Stimulated activated naive CD8-positive, alpha-beta T cell treated with anti-CD3 and anti-CD28 coated beads, Interleukin-15, amount 100 ng/mL, for 72 hours (primary cell): ENCODE results near the gene PACC1.

ENCODE experiments used
- ATAC-seq: fragments of 150-1000 bp; cut with Tn5 transposase; 2 replicates; pipeline ENCODE4 v1.10.0; 2021; ENCODE audit warnings: mild to moderate bottlenecking, moderate library complexity
- DNase-seq, 2 donors: peaks; one replicate each; pipeline ENCODE4 v3.0.0; 2021 to 2022
- H3K27ac Mint-ChIP-seq, 2 donors: one replicate each; pipeline ENCODE4 v1.8.0; 2022; ENCODE audit warnings: mild to moderate bottlenecking in 2 of 2, mixed read lengths in 2 of 2, moderate library complexity in 2 of 2
- H3K27me3 Mint-ChIP-seq: one replicate; pipeline ENCODE4 v1.8.0; 2022; ENCODE audit warnings: mixed read lengths
- H3K4me1 Mint-ChIP-seq: one replicate; pipeline ENCODE4 v1.8.0; 2022; ENCODE audit warnings: mild to moderate bottlenecking, mixed read lengths
- H3K4me3 Mint-ChIP-seq, 2 donors: one replicate each; pipeline ENCODE4 v1.8.0; 2022; ENCODE audit warnings: mild to moderate bottlenecking in 2 of 2, mixed read lengths in 2 of 2, moderate library complexity in 1 of 2
- H3K9me3 Mint-ChIP-seq, 2 donors: one replicate each; pipeline ENCODE4 v1.8.0; 2022; ENCODE audit warnings: mixed read lengths in 2 of 2

PACC1 gene

GRCh38 chr1:212381397-212382035 lies 33.2 kb downstream of the PACC1 start:
- H3K27ac Mint-ChIP-seq = peak overlapping the region in 1 of 2 donors; percentile 36
- ATAC-seq = no peak
- H3K9me3 Mint-ChIP-seq = peaks cover 0 to 13% of the 10 kb centered on the region in 2 donors

GRCh38 chr1:212379366-212379765 lies 35.3 kb downstream of the PACC1 start:
- DNase-seq (no peak), ATAC-seq (no peak)
- no peaks in the 10 kb centered on the region for H3K27me3 Mint-ChIP-seq
- peaks cover 0 to 13% of the 10 kb centered on the region in 2 donors for H3K9me3 Mint-ChIP-seq
- no peak overlapping the region for H3K27ac Mint-ChIP-seq
- no peak overlapping the region for H3K4me3 Mint-ChIP-seq
- H3K4me1 Mint-ChIP-seq = peaks cover 5% of the 10 kb centered on the region

More at GRCh38 chr1:212381397-212382035, 33.2 kb downstream of the PACC1 start:
- no peaks in the 10 kb centered on the region for H3K27me3 Mint-ChIP-seq
- DNase-seq = no peak
- peaks cover 5% of the 10 kb centered on the region for H3K4me1 Mint-ChIP-seq
- H3K4me3 Mint-ChIP-seq = no peak overlapping the region

- ATAC-seq = no peak
- no peaks in the 10 kb centered on the region for H3K27me3 Mint-ChIP-seq
- H3K4me1 Mint-ChIP-seq = peaks cover 5% of the 10 kb centered on the region
- DNase-seq = no peak
- no peak overlapping the region for H3K4me3 Mint-ChIP-seq
- H3K27ac Mint-ChIP-seq = peak overlapping the region in 1 of 2 donors; percentile 56
- H3K9me3 Mint-ChIP-seq = peaks cover 8 to 13% of the 10 kb centered on the region in 2 donors
Measured at GRCh38 chr1:212377644-212378043, 37.0 kb downstream of the PACC1 start.

DNA sequence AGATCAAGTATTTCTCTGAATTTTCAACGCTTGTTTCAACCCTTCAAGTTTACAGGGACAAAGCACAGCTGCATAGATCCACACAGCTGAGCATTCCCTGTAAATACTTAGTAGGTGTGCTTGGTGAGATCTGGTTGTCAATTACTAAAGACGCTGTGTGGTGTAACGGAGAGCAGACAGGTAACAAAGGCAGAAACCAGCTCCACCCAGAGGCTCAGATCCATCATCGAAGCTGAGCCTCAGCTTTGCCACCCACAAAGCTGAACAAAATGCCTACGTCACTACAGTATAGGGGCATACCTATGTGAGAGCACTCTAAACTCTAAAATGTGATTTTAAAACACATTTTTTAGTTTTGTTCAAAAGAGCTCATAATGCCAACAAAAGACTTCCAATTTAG lies 38.7 kb downstream of the PACC1 start:
- no peak overlapping the region for H3K4me3 Mint-ChIP-seq
- H3K4me1 Mint-ChIP-seq = peaks cover 5% of the 10 kb centered on the region
- no peak for ATAC-seq
- H3K27ac Mint-ChIP-seq = peak overlapping the region; percentile 27 to 75
- DNase-seq = no peak
- no peaks in the 10 kb centered on the region for H3K27me3 Mint-ChIP-seq
- peaks cover 13% of the 10 kb centered on the region in 2 donors for H3K9me3 Mint-ChIP-seq

GRCh38 chr1:212368073-212368484 lies 46.6 kb downstream of the PACC1 start:
- ATAC-seq (peak; percentile 97), DNase-seq (peak; percentile 56 to 61)
- Mint-ChIP-seq H3K4me1 (no peaks in the 10 kb centered on the region), H3K4me3 (no peak overlapping the region), H3K27me3 (no peaks in the 10 kb centered on the region), H3K27ac (peak overlapping the region in 1 of 2 donors; percentile 80), H3K9me3 (peaks cover 0 to 9% of the 10 kb centered on the region in 2 donors)

DNA sequence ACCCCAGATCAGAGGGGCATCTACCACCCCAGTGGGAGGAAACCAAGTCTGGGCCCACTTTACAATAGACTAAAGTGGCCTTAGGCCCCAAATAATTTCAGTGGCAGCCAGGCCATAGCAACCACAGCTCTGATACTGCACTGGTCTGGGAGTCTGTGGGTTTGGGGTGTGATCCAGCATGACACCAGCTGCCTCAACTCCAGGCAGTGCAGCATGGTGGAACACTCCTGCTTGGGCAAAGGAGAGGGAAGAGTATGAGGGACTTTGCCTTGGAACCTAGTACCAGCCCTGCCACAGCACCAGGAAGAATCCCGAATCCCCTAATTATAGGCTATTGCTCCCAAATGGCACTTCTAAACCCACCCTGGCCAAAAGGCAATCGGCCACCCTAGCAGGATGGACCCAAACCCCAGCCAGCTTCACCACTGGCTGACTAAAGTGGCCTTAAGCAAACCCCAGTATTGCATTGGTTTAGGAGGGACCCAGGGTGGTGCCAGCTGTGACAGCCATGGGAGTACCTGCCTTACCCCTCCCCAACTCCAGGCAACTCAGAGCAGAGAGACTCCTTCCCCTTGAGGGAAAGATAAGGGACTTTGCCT lies 47.1 kb downstream of the PACC1 start:
- Mint-ChIP-seq H3K27me3 (no peaks in the 10 kb centered on the region), H3K4me1 (no peaks in the 10 kb centered on the region), H3K9me3 (peaks cover 0 to 4% of the 10 kb centered on the region in 2 donors), H3K27ac (peak overlapping the region in 1 of 2 donors; percentile 80), H3K4me3 (no peak overlapping the region)
- ATAC-seq (peak; percentile 66), DNase-seq (no peak)

GRCh38 chr1:212366901-212367300 lies 47.8 kb downstream of the PACC1 start:
- Mint-ChIP-seq H3K27ac (peak overlapping the region in 1 of 2 donors; percentile 23), H3K4me1 (no peaks in the 10 kb centered on the region), H3K27me3 (no peaks in the 10 kb centered on the region), H3K4me3 (no peak overlapping the region), H3K9me3 (no peaks in the 10 kb centered on the region)
- DNase-seq (no peak), ATAC-seq (no peak)

DNA sequence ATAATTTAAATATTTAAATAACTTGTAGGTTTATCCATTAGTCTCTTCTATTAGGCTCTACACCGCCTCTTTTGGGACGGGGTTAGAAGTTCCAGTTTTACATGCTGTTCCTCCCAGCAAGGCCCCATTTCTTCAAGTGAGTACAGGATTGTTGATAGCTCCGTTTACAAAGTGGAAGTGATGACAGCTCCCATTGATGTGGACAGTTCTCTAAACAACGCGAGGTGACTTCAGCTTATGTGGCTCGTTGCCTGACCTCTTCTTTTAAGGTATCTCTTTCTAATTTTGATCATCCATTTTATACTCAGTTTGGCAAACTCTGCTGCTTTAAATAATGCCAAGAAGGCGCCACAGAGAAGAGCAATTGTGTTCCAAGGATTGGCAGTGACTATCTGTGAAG lies 49.7 kb downstream of the PACC1 start:
- DNase-seq = no peak
- H3K27me3 Mint-ChIP-seq = no peaks in the 10 kb centered on the region
- H3K27ac Mint-ChIP-seq = no peak overlapping the region
- H3K9me3 Mint-ChIP-seq = no peaks in the 10 kb centered on the region
- no peak overlapping the region for H3K4me3 Mint-ChIP-seq
- no peak for ATAC-seq
- peaks cover 5% of the 10 kb centered on the region for H3K4me1 Mint-ChIP-seq

- Mint-ChIP-seq H3K27me3 (no peaks in the 10 kb centered on the region), H3K27ac (peak overlapping the region; percentile 51 to 52), H3K4me3 (no peak overlapping the region), H3K4me1 (peaks cover 10% of the 10 kb centered on the region), H3K9me3 (no peaks in the 10 kb centered on the region)
- DNase-seq (peak in 1 of 2 donors; percentile 43), ATAC-seq (peak; percentile 96)
Measured at GRCh38 chr1:212359794-212360479, 54.7 kb downstream of the PACC1 start.

DNA sequence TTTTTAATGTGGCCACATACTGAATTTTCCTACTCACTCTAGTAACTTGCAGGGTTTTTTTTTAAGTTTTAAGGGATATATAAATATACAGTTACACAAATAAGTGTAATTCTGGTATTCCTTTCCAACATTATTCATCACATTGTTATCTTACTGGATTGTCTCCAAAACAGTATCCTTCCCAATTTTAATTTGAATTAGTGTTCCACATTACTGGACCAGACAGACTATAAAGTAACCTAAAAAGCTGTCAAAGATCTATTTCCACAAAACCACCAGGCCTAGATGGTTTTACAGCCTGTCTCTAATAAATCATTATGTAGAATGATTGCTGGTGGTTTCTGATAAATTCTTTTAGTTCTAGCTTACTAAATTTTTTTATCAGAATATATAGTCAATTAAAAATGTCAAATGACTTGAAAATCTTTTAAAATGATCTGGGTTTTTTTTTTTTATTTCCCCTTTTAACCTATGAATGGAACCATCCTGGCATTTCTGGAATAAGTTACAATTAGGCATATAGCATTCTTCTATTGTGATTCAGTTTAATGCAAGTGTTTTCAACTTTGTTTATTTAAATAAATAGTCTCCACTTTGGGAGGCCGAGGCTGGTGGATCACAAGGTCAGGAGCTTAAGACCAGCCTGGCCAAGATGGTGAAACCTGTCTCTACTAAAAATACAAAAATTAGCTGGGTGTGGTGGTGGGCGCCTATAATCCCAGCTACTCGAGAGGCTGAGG lies 59.3 kb downstream of the PACC1 start:
- H3K27ac Mint-ChIP-seq = no peak overlapping the region
- no peaks in the 10 kb centered on the region for H3K27me3 Mint-ChIP-seq
- ATAC-seq = no peak
- peaks cover 9% of the 10 kb centered on the region for H3K4me1 Mint-ChIP-seq
- H3K9me3 Mint-ChIP-seq = no peaks in the 10 kb centered on the region
- H3K4me3 Mint-ChIP-seq = no peak overlapping the region
- no peak for DNase-seq

GRCh38 chr1:212354464-212354863 lies 60.2 kb downstream of the PACC1 start:
- no peak overlapping the region for H3K4me3 Mint-ChIP-seq
- no peaks in the 10 kb centered on the region for H3K27me3 Mint-ChIP-seq
- ATAC-seq (no peak), DNase-seq (no peak)
- no peaks in the 10 kb centered on the region for H3K9me3 Mint-ChIP-seq
- H3K27ac Mint-ChIP-seq = no peak overlapping the region
- no peaks in the 10 kb centered on the region for H3K4me1 Mint-ChIP-seq

GRCh38 chr1:212353181-212353580 lies 61.5 kb downstream of the PACC1 start:
- Mint-ChIP-seq H3K4me1 (no peaks in the 10 kb centered on the region), H3K4me3 (no peak overlapping the region), H3K9me3 (no peaks in the 10 kb centered on the region), H3K27me3 (no peaks in the 10 kb centered on the region), H3K27ac (peak overlapping the region in 1 of 2 donors; percentile 68)
- DNase-seq (no peak), ATAC-seq (no peak)

DNA sequence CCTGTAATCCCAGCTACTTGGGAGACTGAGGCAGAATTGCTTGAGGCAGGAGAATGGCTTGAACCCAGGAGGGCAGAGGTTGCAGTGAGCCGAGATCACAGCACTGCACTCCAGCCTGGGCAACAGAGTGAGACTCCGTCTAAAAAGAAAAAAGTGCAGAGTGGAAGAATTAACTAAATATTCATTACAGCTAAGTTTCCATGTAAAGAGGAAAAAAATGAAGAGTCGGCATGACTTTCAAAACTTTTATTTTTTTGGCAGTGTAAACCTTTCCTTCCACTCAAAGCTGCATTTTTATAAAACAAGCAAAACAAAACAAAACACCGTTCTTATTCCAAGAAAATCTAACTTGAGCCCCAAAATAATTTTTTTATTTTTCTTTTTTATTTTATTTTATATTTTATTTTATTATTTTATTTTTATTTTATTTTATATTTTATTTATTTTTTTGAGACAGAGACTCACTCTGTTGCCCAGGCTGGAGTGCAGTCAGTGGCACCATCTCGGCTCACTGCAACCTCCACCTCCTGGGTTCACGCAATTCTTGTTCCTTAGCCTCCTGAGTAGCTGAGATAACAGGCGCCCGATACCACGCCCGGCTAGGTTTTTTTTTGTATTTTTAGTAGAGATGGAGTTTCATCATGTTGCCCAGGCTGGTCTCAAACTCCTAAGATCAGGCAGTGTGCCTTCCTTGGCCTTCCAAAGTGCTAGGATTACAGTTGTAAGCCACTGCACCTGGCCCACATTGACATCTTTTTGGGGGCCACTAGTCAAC lies 62.9 kb downstream of the PACC1 start:
- Mint-ChIP-seq H3K27me3 (no peaks in the 10 kb centered on the region), H3K27ac (no peak overlapping the region), H3K4me1 (no peaks in the 10 kb centered on the region), H3K9me3 (no peaks in the 10 kb centered on the region), H3K4me3 (no peak overlapping the region)
- ATAC-seq (no peak), DNase-seq (no peak)

- Mint-ChIP-seq H3K4me3 (no peak overlapping the region), H3K4me1 (no peaks in the 10 kb centered on the region), H3K9me3 (no peaks in the 10 kb centered on the region), H3K27me3 (no peaks in the 10 kb centered on the region), H3K27ac (no peak overlapping the region)
- DNase-seq = no peak
- ATAC-seq = no peak
Measured at GRCh38 chr1:212346601-212347000, 68.1 kb downstream of the PACC1 start.

- no peaks in the 10 kb centered on the region for H3K9me3 Mint-ChIP-seq
- no peaks in the 10 kb centered on the region for H3K27me3 Mint-ChIP-seq
- no peak overlapping the region for H3K4me3 Mint-ChIP-seq
- no peaks in the 10 kb centered on the region for H3K4me1 Mint-ChIP-seq
- H3K27ac Mint-ChIP-seq = no peak overlapping the region
- ATAC-seq (no peak), DNase-seq (no peak)
Measured at GRCh38 chr1:212344905-212345304, 69.8 kb downstream of the PACC1 start.
